Mesenteric fat pad (tissue), 1 donor: ENCODE results near the gene CFAP20DC. TPM values are rescaled to one million over a fixed set of nuclear protein-coding genes. Genes with fewer than 3 reads are reported as not detected.
"Not testable (repeated sequence)": the region's sequence is repeated elsewhere in the genome, so short reads cannot be mapped to it uniquely, and the experiment has no call there.

ENCODE experiments used
- DNase-seq: peaks from one replicate; pipeline ENCODE4 v3.0.0-alpha.2; 2020; ENCODE audit warnings: low spot score
- total RNA-seq: library from RNA; stranded (reverse); fragmentation: NEBNext Ultra II Directional; extraction: Animal tissue kit (Norgen Biotek cat#: 25700); gene quantifications from one replicate; pipeline ENCODE4 v1.2.1, GENCODE V29; 2021
- donor health status: DM: yes; HTN: yes; CAD: no.

CFAP20DC gene
- total RNA-seq, 1 donor from 2014 or later: not detected

DNA sequence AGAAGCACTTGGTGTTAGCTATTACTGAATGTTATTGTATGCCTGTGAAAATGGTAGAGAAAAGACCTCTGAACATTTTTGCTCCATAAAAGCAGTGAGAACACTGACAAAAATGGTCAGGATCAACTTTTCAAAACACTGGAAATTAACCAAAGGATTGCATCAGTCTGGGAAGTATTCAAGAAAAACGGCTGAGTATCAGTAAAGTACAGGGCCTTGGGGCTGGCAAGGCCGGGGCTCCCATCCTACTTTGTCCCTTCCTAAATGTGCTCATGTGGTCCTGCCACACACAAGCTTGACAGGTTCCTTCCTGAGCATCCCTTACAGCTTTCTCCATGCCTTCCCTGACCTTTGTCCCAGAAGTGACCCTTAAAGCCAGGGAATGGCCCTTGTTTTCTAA, 84.0 kb downstream of the CFAP20DC start:
- no peak for DNase-seq

DNA sequence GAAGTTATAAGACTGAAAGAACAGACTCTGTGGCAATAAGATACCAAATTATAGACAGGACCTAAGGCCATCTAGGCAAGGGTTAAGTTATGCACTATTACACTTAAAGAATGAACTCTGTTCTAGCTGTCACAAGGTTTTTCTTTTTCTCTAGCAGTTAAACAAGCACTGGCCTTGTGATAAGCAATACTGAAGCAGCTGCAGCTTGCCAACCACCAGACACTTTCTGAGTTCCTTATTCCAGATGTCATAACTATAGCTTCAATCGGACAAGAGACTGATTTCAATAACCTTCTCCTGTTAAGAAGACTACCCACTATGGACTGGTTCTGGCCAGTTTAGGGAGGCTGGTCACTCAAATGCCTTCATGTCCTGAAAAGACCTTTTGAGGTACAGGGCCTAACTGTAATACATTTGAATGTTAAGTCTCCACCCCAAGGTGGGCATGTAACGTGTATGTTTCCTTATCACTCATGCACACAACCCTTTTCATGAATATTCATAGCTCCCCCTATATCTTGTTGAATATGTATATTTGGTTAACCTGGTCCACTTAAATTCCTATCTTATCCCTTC, 85.8 kb downstream of the CFAP20DC start:
- no peak for DNase-seq

GRCh38 chr3:58962816-58963215, 87.0 kb downstream of the CFAP20DC start:
- DNase-seq: no peak

DNA sequence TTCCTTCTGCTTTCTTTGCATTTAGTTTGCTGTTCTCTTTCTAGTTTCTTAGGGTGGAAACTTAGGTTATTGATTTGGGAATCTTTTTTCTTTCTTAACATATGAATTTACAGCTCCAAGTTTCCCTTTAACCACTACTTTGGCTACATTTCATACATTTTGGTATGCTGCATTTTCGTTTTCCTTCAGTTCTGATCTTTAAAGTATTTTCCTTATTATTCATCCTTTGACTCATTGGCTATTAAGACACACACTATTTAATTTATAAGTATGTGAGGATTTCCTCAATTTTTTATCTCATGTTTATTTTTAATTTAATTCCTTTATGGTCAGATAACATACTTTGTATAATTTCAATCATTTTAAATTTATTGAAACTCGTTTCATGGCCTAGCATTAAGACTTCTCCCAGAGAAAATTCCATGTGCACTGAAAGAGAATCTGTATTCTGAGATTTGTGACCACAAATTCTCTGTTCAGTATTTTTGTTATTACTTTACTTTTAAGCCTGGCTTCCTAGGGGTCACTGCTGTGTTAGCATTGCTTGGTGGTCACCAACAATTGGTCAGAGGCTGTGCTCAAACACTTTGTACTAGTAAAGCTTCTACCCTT, 87.7 kb downstream of the CFAP20DC start:
- DNase-seq: no peak

- DNase-seq: no peak
Observed at GRCh38 chr3:58955308-58955707, 94.5 kb downstream of the CFAP20DC start.

DNA sequence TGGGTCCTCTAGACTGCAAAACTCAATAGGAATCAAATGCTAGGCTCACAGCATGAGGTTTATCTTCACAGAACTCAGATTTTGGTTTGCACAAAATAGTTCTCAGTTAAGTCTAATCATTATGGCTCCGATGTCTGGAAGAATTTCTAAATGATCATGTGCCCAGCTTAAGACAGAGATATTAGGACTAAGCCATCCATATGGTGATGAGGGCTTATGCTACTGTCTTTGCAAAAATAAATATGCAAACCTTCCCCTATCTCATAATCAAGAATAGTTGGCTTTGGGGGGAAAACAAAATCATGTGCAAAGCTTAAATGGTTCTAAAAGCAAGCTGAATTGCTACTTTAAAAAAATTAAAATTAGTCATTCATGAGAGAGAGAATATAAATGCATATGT, 96.5 kb downstream of the CFAP20DC start:
- DNase-seq: no peak

- DNase-seq: no peak
Observed at GRCh38 chr3:58952128-58952917, 97.5 kb downstream of the CFAP20DC start.

GRCh38 chr3:58948018-58948417, 101.8 kb downstream of the CFAP20DC start:
- DNase-seq: no peak

- DNase-seq: no peak
Observed at GRCh38 chr3:58946875-58947274, 103.0 kb downstream of the CFAP20DC start.

GRCh38 chr3:58938057-58938456, 111.8 kb downstream of the CFAP20DC start:
- DNase-seq: no peak

DNA sequence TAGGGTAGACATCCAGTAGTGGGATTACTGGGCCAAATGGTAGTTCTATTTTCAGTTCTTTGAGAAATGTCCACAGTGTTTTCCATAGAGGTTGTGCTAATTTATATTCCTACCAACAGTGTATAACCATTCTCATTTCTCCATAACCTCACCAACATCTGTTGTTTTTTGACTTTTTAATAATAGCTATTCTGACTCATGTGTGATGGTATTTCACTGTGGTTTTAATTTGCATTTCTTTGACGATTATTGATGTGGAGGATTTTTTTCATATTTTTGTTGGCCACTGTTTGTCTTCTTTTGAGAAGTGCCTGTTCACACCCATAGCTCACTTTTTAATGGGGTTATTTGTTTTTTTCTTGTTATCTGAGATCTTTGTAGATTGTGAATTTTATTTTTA, 125.2 kb downstream of the CFAP20DC start:
- no peak for DNase-seq

DNA sequence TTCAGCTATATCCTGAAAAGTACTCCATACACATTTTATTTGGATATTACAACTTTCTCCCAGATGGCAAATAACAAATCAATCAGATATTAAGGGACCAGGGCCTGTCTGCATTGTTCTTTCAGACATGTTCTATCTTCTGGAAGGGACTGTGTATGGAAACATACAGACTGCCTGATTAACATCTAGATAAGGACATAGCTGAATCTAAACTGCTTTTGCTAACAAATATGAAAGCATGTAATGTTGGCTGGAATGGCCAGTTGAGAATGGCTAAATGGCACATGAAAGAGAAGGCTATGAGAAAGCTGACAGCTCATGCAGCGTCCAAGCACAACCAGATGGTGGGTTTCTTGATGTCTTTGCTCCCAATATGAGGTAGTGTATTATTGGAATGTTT, 149.4 kb downstream of the CFAP20DC start:
- DNase-seq: no peak

GRCh38 chr3:58899953-58900298, 149.9 kb downstream of the CFAP20DC start:
- DNase-seq: no peak

DNA sequence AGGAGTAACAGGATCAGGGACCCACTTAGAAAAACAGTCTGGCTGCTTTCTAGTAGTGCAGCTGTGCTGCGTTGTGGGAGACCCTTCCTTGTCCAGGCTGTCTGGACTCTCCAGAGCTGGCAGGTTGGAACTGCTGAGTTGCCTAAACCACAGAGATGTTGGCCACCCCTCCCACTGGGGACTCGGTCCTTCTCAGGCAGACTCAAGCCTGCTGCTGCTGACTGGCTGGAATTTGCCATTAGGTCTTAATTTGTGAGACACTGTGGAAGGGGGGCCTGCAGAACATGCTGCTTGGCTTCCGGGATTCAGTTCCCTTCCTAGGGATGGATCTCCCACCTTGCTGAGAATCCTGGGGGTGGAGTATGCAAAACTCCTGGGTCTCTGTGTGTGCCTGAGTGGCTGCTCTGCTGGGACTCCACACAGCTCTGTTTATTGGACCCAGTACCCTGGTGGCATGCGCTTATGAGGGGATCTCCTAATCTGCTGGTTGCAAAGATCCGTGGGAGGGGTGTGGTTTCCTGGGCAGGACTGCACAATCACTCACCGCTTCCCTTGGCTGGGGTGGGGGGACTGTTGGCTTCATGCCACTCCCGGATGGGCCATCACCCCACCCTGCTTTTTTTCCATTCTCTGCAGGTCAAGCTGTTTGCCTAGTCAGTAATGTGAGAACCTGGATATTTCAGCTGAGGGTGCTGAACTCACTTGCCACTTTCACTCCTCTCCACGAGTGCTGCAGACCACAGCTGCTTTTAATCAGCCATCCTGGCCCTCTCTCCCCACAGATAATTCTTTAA, 150.5 kb downstream of the CFAP20DC start:
- no peak for DNase-seq

- DNase-seq: no peak
Observed at GRCh38 chr3:58898513-58898912, 151.3 kb downstream of the CFAP20DC start.

DNA sequence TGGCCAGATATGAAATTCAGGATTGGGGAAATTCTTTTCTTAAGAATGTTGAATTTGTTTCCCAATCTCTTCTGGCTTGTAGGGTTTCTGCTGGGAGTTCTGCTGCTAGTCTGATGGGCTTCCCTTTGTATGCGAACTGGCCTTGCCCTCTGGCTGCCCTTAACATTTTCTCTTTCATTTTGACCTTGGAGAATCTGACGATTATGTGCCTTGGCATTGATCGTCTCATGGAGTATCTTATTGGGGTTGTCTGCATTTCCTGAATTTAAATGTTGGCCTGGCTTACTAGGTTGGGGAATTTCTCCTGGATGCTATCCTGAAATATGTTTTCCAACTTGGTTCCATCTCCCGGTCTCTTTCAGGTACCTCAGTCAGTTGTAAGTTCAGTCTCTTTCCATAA, 152.2 kb downstream of the CFAP20DC start:
- DNase-seq: no peak

- DNase-seq: not testable (repeated sequence)
Observed at GRCh38 chr3:58895678-58896077, 154.1 kb downstream of the CFAP20DC start.

- not testable (repeated sequence) for DNase-seq
Observed at GRCh38 chr3:58892526-58892925, 157.3 kb downstream of the CFAP20DC start.

GRCh38 chr3:58888087-58888486, 161.7 kb downstream of the CFAP20DC start:
- DNase-seq: no peak

- no peak for DNase-seq
Observed at GRCh38 chr3:58884453-58884852, 165.4 kb downstream of the CFAP20DC start.

DNA sequence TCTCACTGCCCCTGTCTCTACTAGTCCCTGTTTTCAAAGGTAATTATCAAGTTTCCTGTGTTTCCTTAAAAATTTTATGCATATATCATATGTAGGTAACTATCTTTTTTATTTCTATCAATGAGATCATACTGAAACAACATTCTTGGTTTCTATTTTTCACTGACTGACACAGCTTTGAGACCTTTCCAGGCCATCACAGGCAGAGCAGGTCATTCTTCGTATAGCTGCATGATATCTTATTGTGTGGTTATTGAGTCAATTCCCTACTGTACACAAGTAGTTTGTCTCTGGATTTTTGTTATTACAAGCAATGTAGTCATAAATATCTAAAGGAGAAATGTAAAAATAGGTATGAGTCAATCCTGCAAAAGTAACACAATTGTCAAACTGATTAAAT, 169.6 kb downstream of the CFAP20DC start:
- DNase-seq: no peak

DNA sequence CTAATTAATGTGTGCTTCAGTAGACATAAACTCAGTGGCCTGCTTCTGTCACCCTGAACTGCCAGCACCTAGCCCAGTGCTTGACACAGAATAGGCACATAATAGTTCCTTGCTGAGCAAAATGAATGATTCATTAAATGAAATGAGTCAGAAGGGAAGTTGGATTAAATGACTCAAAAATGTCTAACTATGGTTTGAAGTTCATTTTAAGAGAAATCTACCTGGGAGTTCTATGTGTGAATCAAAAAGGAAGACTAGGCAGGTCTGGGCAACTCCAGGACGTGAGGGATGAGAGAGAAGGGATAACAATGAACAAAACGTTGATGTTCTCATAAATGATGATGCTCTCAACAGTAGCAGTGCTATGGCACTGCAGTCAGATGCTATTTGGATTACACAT, 175.0 kb downstream of the CFAP20DC start:
- no peak for DNase-seq
